Stimulated activated CD8-positive, alpha-beta memory T cell treated with anti-CD3 and anti-CD28 coated beads, Interleukin-4, amount 100 ng/mL, for 24 hours (primary cell): Measurements from ENCODE around the gene CSF1R.

ENCODE experiments used
- DNase-seq: peaks from one replicate; pipeline ENCODE4 v3.0.0-alpha.2; 2020; ENCODE audit warnings: low read depth

Gene CSF1R

DNA sequence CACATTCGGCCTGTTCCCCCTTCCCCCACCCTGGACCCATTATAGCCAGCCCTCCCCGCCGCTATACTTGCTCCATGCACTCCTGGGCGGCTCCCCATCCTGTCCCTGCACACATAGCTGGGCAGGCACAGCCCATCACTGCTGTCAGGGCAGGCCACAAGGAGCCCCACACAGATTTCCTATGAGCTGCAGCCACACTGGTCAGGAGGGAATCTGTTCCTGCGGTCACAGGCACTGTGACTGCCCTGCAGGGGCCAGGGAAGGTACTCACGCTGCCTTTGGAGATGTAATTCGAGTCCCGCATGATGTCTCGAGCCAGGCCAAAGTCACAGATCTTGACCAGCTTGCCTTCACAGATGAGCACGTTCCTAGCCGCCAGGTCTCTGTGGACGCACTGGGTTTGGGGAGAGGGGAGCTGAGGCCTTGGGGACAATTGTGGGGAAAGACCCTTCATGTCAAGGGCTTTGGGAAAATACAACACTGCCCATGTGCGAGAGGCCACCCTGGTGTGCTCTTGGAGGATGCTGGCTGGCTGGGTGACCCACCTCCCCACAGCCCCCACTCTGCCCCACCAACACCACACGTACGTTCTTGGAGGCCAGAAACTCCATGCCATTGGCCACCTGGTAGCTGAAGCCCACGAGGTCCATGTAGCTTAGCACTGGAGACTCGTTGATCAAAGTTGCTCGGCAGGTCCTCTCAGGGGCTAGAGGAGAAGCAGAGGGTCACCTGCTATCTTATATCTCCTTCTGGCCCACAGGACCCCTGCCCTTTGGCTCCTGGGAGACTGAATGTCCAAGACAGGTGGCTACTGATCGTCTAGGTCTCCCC, 34.5 kb upstream of the CSF1R start:
- DNase-seq: no peak

DNA sequence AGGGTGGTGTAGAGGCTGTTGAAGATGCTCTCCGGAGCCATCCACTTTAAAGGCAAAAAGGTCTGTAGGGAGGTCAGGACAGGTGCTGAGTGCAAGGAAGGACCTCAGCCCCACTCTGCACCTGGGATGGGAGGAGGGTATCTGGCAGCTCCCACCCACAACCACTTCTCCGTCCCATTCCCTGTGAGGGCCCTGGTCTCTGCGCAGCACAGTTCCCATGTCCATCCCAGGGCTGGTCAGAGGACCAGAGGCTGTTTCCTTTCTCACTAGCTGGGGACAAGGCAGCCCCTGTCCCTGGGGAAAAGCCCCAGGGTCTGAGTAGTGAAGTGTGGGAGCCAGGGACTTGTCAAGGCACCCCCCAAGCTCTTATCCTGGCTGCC, 33.7 kb upstream of the CSF1R start:
- no peak for DNase-seq

DNA sequence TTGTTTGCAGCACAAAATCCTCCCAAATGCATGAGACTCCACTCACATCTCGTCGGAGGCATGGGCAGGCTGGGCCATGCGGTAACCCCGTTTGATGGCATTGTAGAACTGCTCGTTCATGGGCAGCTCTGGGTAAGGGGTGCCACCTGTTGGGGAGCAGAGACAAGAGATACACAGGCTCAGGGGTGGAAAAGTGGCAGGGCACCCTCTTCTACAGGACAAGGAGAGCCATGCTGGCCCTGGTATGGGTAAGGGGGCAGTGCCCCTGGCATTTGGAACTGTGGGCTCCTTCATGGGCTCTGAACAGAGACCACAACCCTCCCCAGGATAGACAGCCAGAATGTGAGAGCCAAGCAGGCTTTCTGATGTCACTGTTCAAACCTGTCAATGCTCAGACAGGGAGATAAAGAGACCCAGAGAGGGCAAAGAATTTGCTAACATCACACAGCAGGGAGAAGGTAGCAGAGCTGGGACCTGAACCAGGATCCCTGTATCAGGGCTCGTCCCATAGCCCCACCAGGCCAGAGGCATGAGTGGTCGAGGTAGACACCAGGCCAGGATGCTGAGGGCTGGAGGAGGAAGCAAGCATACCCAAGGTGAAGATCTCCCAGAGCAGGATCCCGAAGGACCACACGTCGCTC, 33.2 kb upstream of the CSF1R start:
- no peak for DNase-seq

DNA sequence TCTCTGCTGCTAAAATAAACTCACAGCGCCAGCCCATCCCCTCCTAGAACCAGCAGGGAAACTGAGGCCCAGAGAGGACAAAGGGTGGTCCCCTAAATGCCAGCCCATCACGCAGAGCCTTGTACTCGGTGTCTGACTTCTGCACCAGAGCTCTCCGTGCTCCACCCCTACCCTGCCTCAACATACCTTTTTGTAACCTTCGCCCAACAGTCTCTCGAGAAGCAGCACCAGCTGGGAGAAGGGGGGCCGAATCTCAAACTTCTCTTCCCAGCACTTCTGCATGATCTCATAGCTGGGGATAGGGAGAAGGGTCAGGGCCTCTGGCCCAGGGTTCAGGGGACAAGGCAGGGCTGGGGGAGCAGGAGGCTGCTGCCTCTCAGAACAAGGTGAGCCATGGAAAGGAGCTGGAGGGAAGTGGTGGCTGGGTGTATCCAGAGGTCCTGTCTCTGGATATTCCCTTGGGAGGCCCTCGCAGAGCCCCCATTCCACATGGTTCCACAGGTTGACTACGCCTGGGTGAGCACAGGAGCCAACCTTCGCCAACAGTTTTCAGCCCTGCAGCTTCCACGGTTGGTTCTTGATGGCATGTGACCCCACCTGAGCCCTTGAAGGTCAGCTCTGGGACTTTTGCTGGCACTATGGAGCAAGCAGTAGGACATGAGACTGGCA, 32.3 kb upstream of the CSF1R start:
- DNase-seq: no peak

DNA sequence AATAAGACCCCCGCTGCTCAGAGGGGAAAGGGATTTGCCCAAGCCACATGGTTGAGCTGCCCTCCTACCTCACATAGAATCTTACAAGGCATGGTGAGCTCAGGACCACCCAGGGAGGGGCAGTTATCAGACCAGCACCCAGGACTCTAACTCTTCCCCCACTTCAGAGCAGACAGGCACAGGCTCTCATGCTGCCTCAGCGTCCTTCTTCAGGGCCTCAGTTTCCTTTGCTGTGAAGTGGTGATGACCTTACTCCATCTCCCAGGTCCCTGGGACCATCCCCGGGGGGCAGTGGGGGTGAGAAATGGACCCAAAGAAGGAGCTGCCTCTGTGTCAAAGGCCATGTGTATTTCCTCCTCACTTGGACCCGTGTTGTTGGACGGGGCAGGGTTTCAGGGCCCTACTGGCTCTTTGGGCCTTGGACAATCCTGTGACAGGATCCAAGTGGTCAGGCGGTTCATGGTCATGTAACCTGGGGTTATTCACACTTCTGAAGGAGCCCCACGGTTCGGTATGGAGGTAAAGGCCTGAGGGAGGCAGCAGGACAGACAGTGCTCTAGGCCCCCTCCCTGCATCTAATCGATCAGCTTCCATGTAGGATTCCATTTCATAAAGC, 31.7 kb upstream of the CSF1R start:
- no peak for DNase-seq

DNA sequence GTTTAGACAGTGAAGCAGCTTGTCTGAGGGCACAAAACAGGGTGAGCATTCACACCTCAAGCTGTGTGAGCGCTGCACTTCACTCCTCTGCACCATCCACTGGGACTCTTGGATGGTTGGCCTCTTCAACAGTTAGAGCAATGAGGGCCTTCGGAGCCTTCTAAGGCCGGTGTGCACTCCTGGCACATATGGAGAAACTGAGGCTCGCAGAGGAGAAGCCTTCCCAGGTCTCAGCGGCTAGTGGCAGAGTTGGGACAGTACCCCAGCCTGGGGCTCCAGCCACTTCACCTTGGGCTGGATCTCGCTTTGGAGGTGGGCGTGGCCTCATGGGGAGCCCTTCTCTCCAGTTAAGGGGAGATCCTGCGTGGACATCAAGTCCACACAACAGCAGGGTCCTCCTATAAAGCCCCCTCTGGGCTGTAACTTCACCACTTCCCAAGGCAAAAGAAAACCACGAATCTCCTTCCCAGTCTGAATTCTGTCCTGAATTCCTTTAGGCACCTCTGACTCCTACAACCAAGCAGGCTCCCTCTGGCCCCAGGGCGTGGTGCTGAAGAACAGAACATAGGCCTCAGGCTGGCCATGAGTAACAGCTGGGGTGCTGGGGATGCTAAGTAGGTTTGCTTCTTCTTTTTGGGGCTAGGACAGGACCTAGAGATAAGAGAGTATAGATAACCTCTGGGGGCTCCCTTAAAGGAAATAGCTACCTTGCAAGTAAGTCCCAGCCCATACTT, 30.5 kb upstream of the CSF1R start:
- DNase-seq: no peak

DNA sequence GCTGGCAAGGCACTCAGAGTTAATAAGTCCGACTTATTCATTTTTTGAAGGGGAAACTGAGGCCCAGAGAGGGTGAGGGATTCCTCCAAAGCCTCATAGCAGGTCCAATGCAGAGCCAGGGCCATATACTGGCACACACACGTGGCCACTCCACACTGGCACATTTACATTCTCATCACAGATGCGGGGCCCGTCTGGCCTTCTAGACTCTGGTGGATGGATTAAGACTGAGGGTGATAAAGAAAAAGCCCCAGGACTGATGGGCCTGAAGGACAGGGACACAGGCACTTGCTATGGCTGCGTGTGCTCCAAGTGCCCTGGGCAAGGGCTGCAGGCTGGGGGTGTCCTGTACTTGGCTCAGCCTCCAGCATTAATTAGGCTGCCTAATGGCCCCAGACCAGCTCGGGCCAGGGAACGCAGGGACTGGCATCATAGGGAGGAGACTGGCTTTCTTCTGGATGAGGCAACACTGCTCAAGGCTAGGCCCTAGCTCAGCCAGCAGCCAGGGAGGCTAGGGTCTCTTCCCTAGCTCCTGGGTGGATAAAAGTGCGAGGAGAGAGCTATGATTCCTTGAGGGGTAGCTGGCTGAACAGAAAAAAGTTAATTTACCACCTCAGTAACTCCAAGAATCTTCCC, 28.5 kb upstream of the CSF1R start:
- DNase-seq: no peak

DNA sequence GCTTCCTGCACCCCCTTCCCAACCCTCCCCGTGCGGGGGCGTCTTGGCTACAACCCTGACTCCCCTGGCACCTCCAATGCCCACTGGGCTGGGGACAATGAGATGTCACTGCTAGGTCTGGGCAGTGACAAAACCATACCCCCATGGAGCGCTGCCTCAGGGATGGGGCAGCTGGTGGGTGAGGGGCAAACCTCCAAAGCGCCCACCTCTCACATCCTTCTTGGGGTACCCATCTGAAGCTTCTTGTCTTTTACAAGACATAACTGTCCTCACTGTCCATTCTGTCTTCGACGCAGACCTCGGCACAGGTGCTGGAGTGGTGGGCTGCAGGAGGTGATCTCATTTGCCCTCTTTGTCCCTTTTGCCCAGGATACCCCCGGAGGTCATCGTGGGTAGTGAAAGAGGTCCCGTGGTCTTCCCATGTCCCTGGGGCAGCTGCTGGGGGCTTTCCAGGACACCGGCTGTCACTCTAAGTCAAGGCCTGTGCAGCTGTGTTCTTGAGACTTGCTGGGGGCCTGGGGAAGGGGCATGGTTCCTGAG, 27.8 kb upstream of the CSF1R start:
- no peak for DNase-seq

DNA sequence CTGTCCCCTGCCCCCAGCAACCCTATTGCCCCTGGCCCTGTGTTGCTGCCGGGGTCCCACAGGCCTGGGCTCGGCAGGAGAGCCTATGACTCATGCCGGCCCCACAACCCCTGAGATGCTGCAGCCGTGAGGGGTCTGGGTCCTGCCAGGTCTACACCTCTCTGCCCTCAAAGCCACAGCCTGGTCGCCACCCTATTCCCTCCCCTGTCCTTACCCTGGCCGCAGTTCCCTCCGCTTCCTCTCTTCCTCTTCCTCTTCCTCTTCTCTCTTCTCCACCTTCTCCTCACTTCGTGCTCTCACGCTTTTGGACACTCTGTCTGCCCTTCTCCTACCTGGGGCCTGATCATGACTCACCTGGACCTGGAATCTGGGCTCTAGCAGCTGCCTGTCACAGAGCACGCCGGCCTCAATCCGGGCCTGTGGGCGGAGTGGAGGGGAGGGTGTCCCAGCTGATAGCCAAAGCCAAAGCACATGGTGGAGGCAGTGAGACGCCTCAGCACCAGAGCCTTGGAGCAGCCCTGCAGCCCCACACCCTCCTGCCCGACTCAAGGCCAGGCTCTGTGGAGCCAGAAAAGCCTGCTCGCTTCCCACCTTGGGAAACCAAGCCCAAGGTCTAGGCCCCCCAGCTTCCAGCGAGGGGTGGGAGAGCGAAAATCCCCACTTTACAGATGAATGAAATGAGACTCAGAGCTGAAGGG, 26.8 kb upstream of the CSF1R start:
- DNase-seq: no peak

DNA sequence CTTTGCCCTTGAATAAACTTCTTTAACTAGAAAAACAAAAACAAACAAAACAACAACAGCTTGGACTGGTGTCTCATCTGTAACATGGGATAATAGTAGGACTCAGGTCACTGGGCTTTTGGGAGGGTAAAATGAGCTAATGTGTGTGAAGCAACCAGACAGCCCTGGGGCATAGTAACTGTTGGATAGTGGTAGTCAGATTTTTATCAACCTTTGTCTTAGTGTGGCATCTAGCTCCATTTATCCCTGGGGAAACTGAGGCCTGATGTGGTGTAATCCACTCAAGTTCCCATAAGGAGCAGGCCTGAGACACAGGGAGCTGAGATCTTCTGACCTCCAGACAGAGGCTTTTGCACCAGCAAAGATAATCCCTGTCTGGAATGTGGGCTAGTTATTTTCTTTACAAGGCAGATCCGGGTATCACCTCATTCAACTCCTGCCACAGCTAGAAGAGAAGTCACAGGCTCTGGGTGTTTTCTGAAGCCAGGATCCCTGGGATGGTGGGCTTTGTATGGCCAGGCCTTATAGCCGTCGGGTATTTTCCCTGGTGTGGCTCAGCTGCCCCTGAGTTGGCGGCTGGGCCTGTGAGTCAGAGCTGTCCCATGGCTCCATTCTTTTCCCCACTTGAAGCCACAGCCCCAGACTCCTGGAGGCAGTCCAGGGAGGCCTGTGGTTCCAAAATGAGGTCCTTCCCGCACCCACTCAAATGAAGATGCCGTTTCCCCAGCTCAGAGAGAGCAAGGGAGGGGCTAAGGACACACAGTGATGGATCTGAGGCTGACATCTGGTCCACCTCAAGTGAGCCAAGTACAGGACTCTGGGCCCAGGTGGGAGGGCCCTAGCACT, 26.1 kb upstream of the CSF1R start:
- no peak for DNase-seq

DNA sequence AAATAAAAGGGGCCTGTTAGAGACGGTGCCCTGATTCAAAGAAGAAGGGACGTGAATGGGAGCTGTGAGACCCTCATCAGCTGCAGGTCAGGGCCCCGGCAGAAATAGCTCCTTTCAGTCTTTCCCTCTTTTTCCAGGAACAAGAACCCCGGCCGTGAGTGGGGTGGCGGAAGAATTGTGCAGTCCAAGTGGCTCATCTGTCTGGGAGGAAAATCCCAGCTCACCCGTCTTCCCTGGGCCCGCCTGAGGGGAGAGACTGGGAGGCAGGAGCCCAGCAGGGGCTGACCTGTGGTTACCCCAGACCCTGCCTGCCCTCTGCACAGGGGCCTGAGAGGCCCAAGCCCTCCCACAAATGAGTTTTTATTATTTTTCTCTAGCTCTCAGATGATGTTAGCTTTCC, 24.8 kb upstream of the CSF1R start:
- DNase-seq: no peak

DNA sequence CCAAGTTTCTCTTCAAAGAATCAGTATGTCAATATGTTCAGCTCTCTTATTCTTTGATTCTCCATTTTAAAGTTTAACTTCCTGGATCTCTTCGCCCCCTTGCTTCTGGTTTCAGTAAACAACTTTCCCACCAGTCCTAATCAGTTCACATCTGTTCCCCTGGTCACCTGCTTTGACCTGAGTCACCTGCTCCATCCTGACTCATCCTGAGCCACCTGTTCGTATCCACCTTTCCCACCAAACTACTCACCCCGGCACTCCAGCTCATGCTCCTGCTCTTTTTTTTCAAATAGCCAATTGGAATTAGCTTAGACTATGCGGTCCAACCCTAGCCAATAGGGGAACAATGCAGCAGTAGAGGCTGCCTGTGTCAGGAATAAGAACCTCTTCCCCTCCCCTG, 23.6 kb upstream of the CSF1R start:
- DNase-seq: no peak

DNA sequence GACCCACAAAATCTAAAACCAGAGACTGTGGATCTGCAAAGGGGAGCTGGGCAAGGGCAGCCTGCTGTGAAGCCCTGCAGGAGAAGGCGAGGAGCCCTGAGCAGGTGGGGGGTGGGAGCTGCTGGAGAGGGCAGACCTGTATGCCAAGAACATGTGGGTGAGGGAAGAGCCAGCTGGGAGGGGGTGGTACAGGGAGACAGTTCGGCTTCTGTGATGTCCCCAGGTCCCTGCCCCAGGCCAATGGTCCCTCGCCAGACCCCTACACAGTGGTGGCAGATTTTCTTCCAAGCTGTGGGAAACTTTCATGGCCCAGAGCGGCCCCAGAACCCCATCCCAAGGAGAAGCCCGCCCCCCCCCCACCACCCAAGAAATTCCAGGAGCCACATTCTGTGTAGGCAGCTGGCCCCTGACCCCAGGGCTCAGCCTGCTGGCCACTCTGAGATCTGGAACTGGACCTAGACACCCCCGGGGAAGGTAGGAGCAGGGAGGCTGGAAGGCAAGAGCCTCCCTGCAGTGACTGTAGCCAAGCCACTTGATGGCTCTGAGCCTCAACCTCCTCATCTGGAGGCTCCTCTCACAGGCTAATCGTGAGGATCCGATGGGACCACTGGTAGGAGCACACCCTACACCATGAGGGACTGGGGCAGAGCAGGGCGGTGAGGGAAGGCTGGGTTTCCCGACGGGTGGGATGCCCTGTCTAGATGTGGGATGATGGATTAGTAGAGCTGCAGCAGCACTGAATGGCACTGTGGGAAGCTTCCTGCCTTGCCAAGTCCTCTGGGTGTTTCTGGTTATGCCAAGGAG, 22.6 kb upstream of the CSF1R start:
- DNase-seq: no peak

DNA sequence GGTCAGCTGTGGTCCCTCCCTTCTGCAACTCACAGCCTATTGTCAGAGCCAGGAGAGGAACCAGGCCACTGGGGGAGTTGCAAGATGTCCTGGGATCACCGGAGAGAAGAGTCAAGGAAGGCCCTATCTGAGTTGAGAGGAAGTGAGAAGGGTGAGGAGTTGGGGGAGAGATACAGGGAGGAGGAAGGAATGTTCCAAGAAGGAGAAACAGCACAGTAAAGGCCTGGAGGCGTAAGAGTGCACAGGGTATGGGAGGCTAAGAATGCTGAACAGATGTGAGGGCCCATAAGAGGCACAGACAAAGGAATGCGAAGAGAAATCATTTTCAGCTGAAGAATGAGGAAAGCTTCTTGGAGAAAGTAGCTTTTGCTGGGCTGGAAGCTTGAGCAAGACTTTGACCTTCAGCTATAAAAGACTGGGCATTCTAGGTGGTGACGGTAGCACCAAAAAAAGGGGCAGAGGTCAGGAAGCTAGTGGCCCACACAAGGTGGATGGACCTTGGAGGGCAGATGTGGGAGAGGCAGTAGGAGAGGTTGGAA, 21.6 kb upstream of the CSF1R start:
- no peak for DNase-seq

DNA sequence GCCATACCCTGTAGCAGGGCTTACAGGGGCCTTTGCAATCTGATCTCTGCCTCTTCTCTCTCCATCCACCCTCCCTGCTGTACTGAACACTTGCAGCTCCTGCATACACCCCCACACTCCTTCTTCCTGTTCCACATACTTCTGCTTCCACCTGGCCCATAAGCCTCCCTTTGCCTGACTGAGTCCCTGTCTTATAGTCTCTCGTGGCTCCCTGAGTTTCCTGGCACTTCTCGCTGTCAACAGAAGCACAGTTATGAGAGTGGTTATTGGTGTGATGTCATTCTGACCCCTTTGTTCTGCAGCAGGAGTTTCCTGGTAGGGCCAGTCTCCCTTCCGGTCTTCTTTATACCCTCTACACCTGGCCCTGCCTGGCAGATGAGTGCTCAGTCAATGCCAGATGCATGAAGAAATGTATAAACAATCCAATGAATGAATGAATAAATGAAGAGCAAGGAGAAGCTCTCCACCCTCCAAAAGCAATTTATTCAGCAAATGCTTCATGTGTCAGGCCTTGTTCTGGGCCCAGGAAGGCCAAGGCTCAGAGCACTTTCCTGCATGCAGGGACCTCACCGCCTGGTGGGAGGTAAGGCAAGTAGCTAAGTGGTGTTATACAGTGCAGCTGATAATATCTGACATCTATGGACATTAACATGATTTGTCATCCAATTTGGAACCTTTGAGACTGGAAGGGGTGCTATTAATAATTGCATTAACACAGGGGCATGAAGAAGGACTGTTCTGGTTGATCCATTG, 20.5 kb upstream of the CSF1R start:
- DNase-seq: no peak

DNA sequence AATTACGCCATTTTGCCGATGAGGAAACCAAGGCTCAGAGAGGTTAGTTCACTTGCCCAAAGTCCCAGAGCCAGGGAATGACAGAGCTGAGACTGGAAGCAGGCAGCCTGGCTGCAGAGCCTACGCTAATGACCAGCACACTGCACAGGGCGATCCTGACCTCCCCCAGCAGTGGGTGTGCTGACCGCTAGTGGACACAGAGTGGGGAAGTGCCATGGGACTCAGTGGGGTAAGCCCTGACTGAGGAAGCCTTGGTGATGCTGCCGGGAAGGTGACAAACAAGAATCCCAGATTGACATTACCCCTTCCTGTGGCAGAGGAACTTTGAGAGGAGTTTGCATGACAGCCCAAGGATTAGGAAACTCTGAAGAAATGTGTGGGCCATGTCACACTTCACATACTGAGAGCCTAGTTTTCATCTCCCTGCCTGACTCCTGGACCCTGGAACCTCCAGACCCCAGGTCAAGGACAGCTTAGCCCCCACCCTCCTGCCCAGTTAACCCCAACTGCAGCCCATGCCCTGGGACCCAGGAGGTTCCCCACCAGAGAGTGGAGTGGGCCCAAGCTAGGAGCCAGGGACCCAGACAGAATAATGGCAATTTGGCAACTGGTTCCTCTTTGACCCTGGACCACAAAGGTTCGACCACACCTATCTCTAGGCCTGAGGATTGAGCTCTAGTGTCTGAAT, 19.7 kb upstream of the CSF1R start:
- DNase-seq: no peak

DNA sequence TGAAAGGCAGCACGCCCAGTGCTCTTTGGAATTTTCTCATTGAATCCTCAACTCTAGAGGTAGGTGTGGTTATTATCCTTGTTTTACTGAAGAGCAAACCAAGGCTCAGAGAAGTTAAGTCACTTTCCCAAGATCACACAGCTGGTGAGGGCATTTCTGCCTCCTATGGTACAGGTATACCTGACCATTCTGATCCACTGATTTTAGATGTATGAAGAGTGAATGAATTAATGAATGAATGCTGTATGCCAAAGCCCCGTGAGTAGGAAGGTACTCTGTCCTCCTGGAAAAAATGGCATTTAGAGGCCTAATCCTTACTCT, 18.2 kb upstream of the CSF1R start:
- DNase-seq: no peak
